ENCODE data around the gene TERT. TPM values are rescaled to one million over a fixed set of nuclear protein-coding genes. Genes with fewer than 3 reads are reported as not detected.

Gene TERT
- total and polyA plus RNA-seq, 2 of the 13 experiments (the other 11 are each of a cell fraction or from before 2014, with no cell fraction given), result 4.3 to 5.9 TPM

DNA sequence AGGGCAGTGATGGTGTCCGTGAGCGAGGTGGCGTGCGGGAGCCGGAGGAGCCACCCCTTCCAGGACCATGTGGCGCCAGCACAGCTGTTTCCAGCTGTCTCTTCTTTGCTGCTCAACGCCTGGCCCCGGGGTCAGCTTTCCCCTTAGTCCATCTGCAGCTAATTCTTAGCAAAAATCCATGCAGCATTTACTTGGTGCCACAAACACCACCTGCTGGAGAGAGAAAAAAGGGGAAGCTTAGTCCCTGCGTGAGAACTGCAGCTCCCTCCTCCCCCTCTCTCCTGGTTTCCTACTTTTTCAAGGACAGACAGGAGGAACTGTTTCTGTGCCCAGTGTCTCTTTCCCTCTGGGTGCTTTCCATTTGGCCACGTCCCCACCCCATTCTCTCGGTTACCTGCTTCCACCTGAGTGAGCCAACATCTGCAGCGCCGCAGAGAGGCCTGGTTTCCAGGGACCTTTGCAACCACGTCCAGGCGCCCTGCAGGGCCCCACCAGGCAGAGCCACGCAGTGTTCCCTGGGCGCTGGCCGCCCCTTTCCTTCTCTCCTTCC, 90.1 kb downstream of the TERT start (continued):
- TF ChIP-seq ZKSCAN8 (CRISPR knock-in tag; IDR thresholded peaks at IDR 0.05; ENCODE audit: borderline replicate concordance), result no peak

DNA sequence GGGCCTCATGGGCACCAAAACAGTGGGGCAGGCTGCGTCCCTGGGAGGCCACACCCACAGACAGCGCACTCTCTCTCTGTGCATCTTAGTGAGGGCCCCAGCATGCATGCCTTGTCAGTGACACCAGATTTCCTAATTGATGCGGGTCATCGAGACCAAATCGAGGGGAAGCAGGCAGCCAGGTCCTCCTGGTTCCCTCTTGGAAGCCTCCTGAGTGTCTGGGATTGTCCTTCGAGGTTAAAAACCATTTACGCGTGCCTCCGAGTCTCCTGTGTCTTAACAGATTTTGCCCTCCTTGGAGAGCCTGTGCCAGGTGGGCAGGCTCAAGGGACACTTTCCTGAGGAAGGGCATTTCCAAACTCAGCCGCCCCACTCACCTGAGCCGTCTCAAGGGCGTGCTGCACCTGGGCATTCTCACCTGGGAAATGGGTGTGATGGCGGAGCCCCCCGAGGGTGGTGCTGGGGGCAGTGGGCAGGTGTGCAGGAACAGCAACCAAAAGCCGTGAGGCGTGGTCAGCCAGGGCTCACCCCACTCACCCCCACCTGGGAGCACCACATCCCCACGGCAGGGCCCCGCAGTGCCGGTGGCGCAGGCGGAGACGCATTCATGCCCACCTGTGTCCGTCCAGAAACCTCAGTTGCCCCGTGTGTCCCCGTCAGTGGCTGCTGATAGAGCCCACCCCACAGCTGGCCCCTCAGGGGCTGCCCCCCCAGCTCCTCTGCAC, 90.7 kb downstream of the TERT start:
- Histone ChIP-seq H3K4me1 (ENCODE audit: insufficient read depth, low read length) (peaks cover 37% of the 10 kb centered on the region), H3K79me2 (ENCODE audit: insufficient read depth, low read length) (no peaks in the 10 kb centered on the region), H3K9me3 (ENCODE audit: low read length) (no peaks in the 10 kb centered on the region), H3K9ac (ENCODE audit: insufficient read depth, low read depth, low read length) (no peak overlapping the region), H2AFZ (ENCODE audit: low read length) (no peak overlapping the region), H3K36me3 (replicated peaks in 1 of 2; ENCODE audit: control insufficient read depth in 1 of 2, insufficient read depth in 2 of 2, low read length in 2 of 2) (no peaks in the 10 kb centered on the region), H3K27me3 (ENCODE audit: control insufficient read depth in 1 of 2, insufficient read depth in 2 of 2, low read length in 2 of 2) (peaks cover 14 to 76% of the 10 kb centered on the region in 2 experiments), H3K4me3 (replicated peaks in 1 of 3; ENCODE audit: insufficient read depth in 1 of 3, low read depth in 2 of 3, low read length in 3 of 3) (peak overlapping the region in 1 of 3 experiments; percentile 58; a peak in 1 of 6 replicates), H3K27ac (ENCODE audit: extremely low read length, insufficient read depth, low read length) (no peak overlapping the region), H4K20me1 (ENCODE audit: insufficient read depth, low read length) (no peaks in the 10 kb centered on the region), H3K4me2 (ENCODE audit: low read depth, low read length) (peak overlapping the region; percentile 77)
- ATAC-seq (no peak), FAIRE-seq (no peak), DNase-seq (ENCODE audit: low spot score) (no peak)
- in situ Hi-C loops (cut with HindIII; ENCODE audit: extremely low pct_ligation_motif_present, low pct_unique_long_range_greater_than_20kb), result no loop called here
- intact Hi-C loops (cut with micrococcal nuclease; ENCODE audit: unreplicated experiment), result loop anchor here (1.0 to 10.0 kb wide), 4 partner anchors 21 to 441 kb away; partner anchors contain the start of gene SLC6A18
- CTCF ChIA-PET (ENCODE audit: low intra/inter-chr PET ratio, low total read pairs), result interaction anchor here (2.1 to 2.9 kb wide), 2 partner anchors 30 to 36 kb away, joined by 24 read pairs; no protein-coding TSS in a partner anchor
- WGBS (ENCODE audit: low lambda C conversion rate), result 80% methylated on average over 10 of the region's 25 CpGs
- POLR2A ChIA-PET, result interaction anchor here (1.0 to 1.6 kb wide), 6 partner anchors 18 to 43 kb away, joined by 3 to 13 read pairs (median 8); no protein-coding TSS in a partner anchor
- TF ChIP-seq MAFG (CRISPR knock-in tag; IDR thresholded peaks at IDR 0.05), result peak; percentile 36; the same call in 1 of the 2 replicates
- peak; percentile 18; the same call in 1 of the 2 replicates for TF ChIP-seq TBX2 (CRISPR knock-in tag; IDR thresholded peaks at IDR 0.05; ENCODE audit: borderline replicate concordance)
- TF ChIP-seq ZFP91 (CRISPR knock-in tag; IDR thresholded peaks at IDR 0.05; ENCODE audit: borderline replicate concordance), result 0 out of 2 replicates have a peak, but pooled peaks have one; percentile 17
- TF ChIP-seq, protein P1, sequence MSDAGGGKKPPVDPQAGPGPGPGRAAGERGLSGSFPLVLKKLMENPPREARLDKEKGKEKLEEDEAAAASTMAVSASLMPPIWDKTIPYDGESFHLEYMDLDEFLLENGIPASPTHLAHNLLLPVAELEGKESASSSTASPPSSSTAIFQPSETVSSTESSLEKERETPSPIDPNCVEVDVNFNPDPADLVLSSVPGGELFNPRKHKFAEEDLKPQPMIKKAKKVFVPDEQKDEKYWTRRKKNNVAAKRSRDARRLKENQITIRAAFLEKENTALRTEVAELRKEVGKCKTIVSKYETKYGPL (CRISPR knock-in tag; IDR thresholded peaks at IDR 0.05), result no peak
- TF ChIP-seq THAP11 (CRISPR knock-in tag; IDR thresholded peaks at IDR 0.05), result no peak
- no peak for TF ChIP-seq SKI (IDR thresholded peaks at IDR 0.05; ENCODE audit: partially characterized antibody)
- no TSS peak for BruUV-seq (replicated peaks)

All from HepG2 (cell line).